IPS-NIHi11 (cell line): ENCODE data around the gene NOD1.
"Not testable (repeated sequence)": the region's sequence is repeated elsewhere in the genome, so short reads cannot be mapped to it uniquely, and the experiment has no call there.

Experiments used
- DNase-seq: peaks from one replicate; pipeline ENCODE4 v3.0.0; 2012; ENCODE audit warnings: mixed read lengths, low spot score

NOD1 gene

DNA sequence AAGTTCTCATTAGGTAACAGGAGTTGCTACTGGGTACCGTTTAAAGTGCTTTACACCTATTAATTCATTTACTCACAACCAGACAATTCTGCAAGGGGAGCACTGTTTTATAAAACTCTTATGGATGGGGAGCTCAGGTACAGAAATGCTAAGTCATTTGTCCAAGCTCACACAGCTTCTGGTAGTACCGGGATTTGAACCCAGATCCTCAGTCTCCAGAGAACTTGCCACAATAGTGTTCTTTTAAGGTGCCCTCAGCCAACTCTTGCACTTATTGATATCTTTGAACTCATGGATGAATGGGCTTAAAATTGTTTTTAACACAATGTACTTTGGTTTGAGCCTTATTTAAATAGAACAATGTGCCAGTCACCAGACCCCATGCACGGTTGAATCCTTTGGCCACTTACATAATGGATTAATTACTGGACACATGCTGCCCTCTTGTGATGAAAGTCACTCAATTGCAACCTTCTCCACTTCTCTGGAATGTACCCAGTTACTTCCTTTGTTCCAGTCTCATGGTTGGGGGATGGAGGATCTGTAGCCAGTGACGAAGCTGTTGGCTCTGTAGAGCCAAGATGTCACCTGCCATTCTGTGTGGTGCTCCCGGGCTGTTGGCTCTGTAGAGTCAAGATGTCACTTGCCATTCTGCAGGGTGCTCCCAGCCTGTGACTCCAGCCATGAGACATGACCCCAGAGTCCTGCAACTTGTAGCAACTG, 65.6 kb downstream of the NOD1 start:
- DNase-seq: peak; percentile 59

DNA sequence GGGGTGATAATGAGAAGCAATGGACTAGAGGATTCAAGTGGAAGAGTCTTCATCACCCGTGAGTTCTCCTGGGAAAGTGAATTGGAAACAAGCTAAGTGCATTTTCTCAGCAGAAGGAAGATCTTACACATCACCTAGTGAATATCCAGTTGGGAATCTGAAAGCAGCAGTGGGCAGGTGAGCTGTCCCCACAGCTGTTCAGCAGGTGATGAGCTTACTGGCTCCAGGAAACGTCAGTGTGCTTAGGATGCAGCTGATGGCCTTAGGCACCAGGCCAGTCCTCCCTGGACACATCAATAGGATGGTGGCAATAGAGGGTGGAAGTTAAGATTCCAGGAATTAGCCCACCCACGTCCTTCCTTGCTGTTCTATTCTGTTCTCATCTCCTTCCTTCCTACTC, 66.7 kb downstream of the NOD1 start:
- no peak for DNase-seq

- no peak for DNase-seq
These were observed 67.4 kb downstream of the NOD1 start for GRCh38 chr7:30411173-30411572.

GRCh38 chr7:30406664-30407425, 71.7 kb downstream of the NOD1 start:
- no peak for DNase-seq

GRCh38 chr7:30405179-30405578, 73.4 kb downstream of the NOD1 start:
- DNase-seq: no peak

- DNase-seq: no peak
These were observed 75.1 kb downstream of the NOD1 start for GRCh38 chr7:30403477-30403876.

GRCh38 chr7:30396389-30396788, 82.2 kb downstream of the NOD1 start:
- DNase-seq: peak; percentile 12

DNA sequence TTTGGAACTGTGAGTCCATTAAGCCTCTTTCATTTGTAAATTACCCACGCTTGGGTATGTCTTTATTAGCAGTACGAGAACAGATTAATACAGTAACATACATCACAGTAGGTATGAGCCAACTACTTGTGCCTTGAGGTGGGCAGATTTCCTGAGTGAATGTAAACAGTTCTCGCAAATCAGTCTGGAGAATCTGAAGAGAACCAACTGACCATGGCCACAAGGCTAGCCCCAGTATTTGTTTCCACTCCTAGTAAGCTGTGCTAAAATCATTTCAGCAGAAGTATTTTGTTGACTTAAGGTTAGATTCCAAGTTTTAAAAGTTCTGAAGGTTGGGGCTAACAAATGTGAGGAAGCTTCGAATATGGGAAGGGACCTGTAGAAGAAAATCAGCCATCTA, 82.9 kb downstream of the NOD1 start:
- no peak for DNase-seq

DNA sequence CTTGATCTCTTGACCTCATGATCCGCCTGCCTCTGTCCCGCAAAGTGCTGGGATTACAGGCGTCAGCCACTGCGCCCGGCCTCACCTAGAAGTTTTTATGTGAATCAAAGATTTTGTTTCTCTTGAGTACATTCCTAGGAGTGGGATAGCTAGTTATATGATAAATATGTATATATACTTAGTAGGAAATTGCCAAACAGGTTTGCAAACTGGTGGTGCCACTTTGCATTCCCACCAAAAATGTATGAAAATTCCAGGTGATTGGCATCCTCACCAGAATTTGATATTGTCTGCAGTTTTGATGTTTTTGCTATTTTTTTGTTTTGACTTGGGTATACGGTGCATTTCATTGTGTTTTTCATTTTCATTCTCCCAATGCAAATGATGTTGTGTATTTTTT, 86.8 kb downstream of the NOD1 start:
- DNase-seq: no peak

- no peak for DNase-seq
These were observed 87.6 kb downstream of the NOD1 start for GRCh38 chr7:30390736-30391636.

GRCh38 chr7:30389791-30390190, 88.8 kb downstream of the NOD1 start:
- DNase-seq: no peak

- DNase-seq: no peak
These were observed 96.0 kb downstream of the NOD1 start for GRCh38 chr7:30382607-30383006.

DNA sequence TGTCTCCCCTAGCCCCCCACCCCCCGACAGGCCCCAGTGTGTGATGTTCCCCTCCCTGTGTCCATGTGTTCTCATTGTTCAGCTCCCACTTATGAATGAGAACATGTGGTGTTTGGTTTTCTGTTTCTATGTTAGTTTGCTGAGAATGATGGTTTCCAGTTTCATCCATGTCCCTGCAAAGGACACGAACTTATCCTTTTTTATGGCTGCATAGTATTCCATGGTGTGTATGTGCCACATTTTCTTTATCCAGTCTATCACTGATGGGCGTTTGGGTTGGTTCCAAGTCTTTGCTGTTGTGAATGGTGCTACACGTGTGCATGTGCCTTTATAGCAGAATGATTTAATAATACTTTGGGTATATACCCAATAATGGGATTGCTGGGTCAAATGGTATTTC, 97.8 kb downstream of the NOD1 start:
- not testable (repeated sequence) for DNase-seq

DNA sequence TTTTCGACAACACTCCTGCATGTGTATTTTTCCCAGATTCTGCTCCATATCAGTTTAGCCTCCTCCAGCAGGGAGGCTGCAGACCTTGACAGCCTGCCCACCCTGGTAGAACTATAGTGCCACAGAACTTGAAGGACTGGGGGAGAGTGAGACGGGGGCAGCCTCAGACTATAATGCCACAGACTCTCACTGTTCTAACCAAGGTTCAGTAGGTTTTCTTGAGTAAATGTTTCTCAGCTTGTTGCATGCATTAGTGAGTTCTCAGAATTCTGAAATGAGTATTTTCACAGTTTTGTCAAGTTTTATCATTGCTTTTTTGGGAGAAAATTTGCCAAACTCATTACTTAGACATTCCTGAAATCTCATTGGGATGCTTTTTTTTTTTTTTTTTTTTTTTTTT, 98.3 kb downstream of the NOD1 start:
- no peak for DNase-seq

GRCh38 chr7:30379741-30380140, 98.8 kb downstream of the NOD1 start:
- no peak for DNase-seq

- DNase-seq: no peak
These were observed 99.5 kb downstream of the NOD1 start for GRCh38 chr7:30379131-30379530.

GRCh38 chr7:30378275-30378674, 100.3 kb downstream of the NOD1 start:
- no peak for DNase-seq
